GM18520 (cell line): ENCODE measurements around the gene APBA3.

ENCODE experiments used
- ATAC-seq: cut with Tn5 transposase; IDR thresholded peaks from one replicate; pipeline ENCODE4 v1.9.1; 2021; ENCODE audit not compliant: unreplicated experiment

The APBA3 gene

GRCh38 chr19:3788996-3789778, 27.7 kb upstream of the APBA3 start:
- no peak for ATAC-seq

DNA sequence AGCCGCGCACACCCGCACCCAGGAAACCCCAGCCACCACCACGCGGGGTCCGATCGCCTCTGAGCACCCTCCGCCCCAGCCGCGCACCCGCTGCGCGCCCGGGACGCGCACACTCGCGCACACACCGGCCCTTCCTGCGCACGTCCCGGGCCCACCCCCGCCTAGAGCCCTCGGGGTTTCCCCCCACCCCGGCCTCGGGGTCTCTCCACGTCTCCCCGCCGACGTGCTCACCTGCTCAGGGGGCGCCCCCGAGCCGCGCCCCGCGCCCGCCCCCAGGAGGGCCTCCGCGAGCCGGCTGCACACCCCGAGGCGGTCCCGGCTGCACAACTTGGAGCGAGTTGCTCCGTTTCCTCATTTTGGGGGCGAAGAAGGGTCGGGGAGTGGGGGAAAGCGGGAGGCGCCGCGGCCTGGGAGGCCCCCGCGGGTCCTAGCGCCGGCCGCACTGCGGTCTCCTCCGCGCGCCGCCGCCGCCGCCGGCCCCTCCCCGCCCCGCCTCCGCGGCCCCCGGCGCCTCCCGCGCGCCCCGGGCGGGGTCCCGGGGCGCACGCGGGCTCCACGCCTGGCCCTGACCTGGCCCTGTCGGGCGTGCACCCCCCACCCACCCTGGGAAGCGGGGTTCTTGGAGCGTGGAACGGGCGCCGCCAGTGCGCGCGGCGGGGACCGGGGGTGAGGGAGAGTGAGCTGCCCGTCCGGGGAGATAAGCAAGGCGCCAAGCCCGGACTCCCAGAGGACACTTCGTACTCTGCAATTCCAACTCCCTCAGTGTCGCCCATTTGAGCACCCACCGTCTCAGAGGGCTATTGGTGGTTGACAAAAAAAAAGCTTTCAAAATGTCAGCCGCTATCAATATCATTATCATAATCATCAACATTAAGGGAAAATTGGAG, 24.7 kb upstream of the APBA3 start, which contains the start of gene MATK:
Gene MATK (minus strand): TSS at position 444 of the 887 bp plus-strand sequence. CDS start 1,246 bp downstream, outside the sequence.
- no peak for ATAC-seq

DNA sequence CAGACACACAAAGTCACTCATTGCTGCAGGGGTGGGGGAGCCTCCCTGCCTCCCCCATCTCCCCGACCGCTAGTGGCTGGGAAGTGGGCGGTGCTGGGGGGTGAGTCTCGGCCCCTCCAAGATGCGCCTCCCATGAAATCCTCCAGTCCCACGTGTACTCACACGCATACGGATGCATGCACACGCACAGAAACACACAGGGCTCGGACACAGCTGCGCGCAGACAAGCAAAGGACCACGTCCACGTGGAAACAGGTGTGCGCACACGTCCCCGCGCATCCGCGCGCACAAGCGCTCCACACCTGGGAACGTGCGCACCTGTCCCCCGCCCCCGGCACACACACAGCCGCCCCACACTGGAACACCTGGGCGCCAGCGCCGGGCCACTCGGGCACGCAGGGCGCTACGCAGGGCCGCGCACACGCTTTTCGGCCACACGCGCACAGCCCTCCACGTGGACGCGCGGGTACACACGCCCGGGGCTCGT, 24.0 kb upstream of the APBA3 start:
- no peak for ATAC-seq

DNA sequence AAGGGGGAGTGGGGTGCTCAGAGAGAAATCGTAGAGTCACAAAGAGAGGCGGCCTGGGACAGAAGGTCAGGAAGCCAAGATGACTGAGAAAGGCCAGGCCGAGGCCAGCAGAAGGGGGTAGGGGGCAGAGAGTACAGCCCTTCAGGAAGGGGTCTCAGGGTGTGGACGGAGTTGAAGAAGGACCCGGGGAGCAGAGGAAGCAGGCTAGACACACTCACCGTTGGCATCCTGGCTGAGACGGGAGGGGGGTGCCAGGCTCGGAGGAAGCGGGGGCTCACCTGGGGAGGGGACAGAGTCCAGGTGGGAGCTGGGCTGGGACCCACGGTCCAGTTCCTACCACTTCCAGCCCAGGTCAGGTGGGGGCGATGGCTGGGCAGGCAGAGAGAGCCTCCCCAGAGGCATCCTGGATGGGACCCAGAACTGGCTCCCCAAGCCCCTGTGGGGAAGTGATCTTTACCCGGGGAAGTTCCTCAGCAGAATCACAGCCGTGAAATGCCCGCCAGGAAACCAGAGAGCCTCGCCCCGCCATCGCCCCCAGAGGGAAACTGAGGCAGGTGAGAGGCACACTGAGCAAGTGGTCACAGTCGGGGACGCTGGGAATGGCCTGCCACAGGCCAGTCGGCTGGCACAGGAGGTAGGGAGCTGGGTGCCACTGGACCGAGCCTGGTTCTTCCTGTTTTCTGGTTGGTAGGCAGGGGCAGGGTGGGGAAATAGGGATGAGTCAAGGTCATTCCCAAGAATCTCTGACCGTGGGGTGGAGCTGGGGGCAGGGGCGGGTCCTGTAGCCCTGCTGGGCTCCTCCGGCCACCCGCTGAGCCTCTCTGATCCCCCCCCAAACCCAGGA, 23.3 kb upstream of the APBA3 start:
- no peak for ATAC-seq

- ATAC-seq, result no peak
These were observed 22.4 kb upstream of the APBA3 start for GRCh38 chr19:3783660-3784584.

- ATAC-seq, result no peak
These were observed 21.4 kb upstream of the APBA3 start for GRCh38 chr19:3782903-3783302.

GRCh38 chr19:3782330-3782729, 20.8 kb upstream of the APBA3 start:
- no peak for ATAC-seq

GRCh38 chr19:3781603-3782002, 20.1 kb upstream of the APBA3 start:
- no peak for ATAC-seq

DNA sequence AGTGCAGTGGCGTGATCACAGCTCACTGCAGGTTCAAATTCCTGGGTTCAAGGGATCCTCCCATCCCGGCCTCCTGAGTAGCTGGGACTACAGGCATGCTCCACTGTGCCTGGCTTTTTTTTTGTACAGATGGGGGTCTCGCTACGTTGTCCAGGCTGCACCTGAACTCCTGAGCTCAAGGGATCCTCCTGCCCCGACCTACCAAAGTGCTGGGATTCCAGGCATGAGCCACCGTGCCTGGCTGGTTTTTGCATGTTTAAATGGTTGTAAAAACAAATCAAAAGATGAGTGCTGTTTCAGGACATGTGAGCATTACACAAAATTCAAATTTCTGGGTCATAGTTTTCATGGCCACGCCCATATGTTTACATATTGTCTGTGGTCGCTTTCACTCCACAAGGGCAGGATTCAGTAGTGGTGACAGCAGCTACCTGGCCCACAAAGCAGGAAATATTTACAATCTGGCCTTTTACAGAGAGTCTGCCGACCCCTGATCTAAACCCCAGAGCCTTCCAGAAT, 19.4 kb upstream of the APBA3 start:
- no peak for ATAC-seq

DNA sequence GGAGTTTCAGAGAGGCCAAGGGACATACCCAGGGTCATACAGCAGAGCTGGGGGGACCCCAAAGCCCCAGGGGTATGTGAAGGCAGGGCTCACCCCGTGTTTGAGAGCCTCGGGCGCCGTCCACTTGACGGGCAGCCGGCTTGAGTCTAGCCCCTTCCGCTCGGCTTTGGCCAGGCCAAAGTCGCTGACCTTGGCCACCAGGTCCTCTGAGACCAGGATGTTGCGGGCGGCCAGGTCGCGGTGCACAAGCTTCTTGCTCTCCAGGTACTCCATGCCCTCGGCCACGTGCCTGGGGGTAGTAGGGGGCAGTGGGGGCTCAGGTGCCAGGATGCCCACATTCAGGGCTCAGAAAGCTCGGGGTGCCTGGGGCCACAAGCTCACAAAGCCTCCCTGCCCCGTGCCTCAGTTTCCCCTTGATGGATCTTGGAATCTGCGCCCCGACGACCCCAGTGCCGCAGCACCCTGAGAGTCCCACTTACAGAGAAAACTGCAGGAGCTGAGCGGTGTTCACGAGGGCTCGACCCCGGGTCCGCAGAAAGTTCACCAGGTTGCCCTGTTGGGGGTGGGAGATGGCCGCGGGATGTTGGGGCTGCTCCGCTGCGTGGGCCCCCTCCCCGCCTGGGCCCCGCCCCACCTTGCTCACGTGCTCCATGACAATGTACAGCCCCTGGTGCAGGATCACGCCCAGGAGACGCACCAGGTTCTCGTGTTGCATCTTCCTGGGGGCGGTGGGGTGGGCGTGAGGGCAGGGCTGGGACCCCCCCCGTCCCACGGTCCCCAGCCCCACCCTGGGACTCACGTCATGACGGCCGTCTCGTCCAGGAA, 17.6 kb upstream of the APBA3 start:
- no peak for ATAC-seq

GRCh38 chr19:3778104-3778867, 16.8 kb upstream of the APBA3 start:
- no peak for ATAC-seq

- no peak for ATAC-seq
These were observed 15.1 kb upstream of the APBA3 start for GRCh38 chr19:3776479-3777040.

DNA sequence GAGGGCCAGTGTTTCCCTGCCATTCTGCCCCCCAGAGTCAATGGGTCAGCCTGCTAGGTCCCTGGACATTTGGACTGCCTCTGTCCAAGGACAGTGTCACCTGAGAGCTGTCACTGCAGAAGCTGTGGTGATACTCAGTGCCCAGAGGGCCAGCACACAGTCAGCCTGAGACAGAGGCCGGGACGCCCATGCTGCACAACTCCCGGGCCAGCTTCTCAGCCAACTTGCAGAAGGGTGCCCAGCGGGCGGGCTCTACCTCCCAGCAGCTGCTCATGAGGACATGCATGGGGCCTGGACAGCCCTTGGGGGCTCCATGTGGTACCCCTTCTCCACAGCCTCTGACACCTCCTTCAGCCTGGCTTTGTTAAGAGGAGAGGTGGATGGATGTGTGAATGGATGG, 14.3 kb upstream of the APBA3 start:
- no peak for ATAC-seq

GRCh38 chr19:3775374-3775711, 13.9 kb upstream of the APBA3 start:
- ATAC-seq, result no peak

- no peak for ATAC-seq
These were observed 13.3 kb upstream of the APBA3 start for GRCh38 chr19:3774621-3775373.

GRCh38 chr19:3773814-3774515, 12.5 kb upstream of the APBA3 start:
- ATAC-seq, result no peak
